GM19438 (cell line): Measurements from ENCODE around the gene ABCA1.
"Not testable (repeated sequence)": the region's sequence is repeated elsewhere in the genome, so short reads cannot be mapped to it uniquely, and the experiment has no call there.

Experiments used
- ATAC-seq: cut with Tn5 transposase; IDR thresholded peaks from one replicate; pipeline ENCODE4 v1.9.1; 2021; ENCODE audit warnings: low read depth; ENCODE audit not compliant: unreplicated experiment

Gene ABCA1

DNA sequence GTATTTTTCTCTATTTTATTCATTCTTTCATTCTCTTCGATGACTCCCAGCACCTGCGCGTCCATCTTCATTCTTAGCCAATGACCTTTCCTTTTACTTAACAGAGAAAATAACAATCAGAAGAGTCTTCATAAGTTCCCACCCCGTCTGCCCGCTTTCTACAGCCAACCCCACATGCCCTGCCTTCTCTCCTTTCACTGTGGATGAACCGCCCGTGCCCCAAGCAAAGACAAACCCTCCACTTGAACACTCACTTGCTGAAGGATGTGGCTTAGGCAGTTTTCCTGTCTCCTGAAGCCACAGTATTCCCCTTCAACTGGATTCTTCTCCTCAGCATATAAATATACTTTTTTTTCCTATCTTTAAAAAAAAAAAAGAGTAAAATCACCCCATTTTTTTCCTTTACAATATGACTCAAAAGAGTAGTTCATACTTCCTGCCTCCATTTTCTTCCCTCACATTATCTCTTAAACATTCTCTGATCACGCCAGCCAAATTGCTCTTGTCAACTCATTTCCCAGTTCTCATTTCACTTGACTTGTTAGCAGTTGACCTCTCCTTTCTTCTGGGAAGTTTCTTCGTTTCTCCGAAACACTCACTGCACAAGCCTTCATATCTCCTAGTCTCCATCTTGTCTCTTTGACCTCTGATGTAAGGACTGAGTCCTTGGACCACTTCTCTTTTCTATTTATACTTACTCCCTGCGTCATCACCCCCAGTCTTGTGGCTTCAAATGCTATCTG lies 153.0 kb downstream of the ABCA1 start:
- peak; percentile 79 for ATAC-seq

DNA sequence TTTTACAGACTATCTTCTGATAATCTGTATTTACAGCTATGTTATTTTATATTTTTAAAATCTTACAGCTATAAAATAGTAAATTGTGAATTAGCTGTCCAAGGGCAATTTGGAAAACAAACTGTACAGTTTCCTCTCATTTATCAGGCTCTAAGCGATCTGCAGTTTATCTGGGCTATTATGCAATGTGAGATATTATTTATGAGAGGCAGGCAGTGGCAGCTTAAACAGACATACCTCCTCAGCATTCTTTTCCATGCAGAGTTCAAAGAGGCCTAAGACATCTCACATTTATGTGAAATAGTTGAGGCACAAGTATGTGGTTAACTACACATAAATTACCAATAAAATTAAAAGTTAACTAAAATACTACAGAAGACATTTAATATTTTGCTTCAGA lies 153.8 kb downstream of the ABCA1 start:
- no peak for ATAC-seq

DNA sequence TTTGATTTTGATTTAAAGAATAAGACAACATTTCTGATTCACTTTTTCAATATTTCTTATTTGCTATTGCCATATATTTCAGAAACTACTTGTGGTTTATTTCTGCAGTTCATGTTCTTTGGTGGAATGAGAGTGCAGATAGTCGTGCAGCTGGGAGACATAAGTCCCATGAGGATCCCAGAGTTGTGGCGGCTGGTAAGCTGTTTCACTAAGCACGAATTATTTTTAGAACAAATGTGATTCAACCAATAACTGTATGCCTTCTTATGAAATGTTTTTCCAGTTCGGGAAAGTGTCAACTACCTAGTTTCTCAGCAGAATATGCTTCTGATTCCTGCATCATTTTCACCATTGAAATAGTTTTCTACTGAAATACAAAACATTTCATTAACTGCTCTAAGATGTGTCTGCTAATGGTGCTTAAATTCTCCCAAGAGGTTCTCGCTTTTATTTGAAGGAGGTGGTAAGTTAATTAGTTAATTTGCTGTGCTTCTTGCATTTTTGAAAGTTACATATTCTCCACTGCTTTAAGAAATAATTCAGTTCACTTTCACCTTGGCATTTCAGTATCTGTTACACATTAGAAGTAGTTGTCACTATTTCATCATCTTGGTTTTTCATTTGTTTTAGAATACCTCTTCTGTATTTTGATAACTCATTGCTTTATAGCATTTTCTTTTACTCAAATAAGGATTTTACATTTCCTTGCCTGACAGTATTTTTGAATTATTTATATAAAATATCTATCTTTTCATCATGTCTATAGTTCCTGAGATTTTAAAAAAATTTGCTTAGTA lies 155.0 kb downstream of the ABCA1 start:
- ATAC-seq, result peak; percentile 31

DNA sequence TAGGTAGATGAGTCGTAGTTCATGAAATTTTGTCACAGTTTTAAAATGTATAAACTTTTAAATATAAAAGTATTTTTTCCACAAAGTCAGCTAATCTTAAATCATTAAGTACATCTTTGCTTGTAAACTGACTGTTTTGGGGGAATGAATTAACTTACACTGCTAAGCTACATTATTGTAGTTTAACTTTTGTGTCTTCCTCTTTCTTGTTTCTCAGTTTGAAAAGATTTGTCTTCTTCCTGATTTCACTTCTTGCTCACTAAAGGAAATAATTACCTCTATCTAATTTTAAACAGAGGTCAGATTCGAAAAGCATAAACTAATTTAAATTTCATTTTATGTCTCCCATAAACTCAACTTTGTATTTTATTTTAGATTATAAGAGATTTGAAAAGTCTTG lies 158.3 kb downstream of the ABCA1 start:
- peak; percentile 37 for ATAC-seq

DNA sequence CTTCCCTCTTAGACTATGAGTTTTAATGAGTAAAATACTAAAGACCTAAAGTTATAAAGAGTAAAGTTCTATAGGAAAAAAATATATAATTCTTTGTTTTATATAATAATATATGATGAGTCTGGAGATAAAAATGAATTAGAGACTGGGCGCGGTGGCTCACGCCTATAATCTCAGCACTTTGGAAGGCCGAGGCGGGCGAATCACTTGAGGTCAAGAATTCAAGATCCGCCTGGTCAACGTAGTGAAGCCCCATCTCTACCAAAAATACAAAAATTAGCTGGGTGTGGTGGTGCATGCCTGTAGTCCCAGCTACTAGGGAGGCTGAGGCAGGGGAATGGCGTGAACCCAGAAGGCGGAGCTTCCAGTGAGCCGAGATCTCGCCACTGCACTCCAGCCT lies 158.9 kb downstream of the ABCA1 start:
- ATAC-seq, result not testable (repeated sequence)

DNA sequence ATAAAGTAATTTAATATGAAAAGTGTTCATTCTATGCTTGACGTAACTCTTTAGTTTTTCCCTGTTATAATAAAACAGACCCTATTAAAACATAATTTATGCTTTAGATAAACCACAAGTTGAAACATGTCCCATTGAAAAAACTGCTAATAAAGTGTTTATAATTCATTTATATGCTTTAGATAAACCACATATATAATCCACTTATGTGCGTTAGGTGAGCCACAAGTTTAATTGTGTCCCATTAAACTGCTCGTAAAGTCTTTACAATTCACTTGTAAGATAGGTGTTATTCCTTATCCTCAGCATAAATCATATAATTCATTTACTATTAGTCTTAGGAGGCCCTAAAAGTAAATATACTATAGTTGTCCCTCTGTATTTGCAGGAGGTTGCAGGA lies 160.4 kb downstream of the ABCA1 start:
- no peak for ATAC-seq

DNA sequence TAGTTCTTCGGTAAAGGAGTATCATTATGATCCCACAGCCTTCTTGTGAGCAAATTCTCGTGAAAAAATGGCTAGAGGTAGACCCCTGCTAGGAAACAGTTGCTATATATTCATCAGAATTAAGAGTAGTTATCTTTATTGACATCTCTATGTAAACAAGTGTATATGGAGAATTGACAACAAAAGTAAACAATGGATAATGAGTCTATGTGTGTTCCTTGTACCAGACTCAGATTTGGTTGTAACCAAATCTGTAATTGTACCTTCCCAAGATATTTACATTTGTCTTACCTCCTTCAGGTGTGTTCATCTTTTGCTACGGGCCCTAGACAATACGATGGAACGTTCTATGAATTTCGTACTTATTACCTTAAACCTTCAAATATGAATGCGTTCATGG lies 161.9 kb downstream of the ABCA1 start:
- no peak for ATAC-seq

DNA sequence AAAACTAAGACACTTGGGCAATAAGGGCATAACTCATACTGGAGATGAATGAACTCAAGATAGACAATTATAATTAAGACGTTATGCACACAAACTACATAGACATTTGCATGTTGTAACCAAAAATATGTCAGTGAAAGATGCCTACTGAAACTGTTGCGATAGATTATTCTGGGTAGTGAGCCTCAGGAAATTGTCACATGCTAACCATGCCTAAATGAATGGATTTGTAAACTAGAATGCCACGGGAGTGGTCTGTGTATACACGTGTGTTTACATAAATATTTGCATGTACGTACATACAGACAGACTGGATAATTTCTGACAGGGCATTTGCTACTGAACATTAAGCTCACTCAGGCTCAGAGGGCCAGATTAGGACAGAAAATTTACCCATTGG lies 162.8 kb downstream of the ABCA1 start:
- ATAC-seq, result no peak

DNA sequence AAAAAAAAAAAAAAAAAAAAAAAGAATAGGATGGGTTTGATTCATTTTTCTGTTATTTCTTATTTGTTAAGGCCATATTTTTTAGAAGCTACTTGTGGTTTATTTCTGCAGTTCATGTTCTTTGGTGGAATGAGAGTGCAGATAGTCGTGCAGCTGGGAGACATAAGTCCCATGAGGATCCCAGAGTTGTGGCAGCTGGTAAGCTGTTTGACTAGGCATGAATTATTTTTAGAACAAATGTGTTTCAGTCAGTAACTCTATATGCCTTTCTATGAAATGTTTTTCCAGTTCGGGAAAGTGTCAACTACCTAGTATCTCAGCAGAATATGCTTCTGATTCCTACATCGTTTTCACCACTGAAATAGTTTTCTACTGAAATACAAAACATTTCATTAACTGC lies 169.0 kb downstream of the ABCA1 start:
- ATAC-seq, result no peak

DNA sequence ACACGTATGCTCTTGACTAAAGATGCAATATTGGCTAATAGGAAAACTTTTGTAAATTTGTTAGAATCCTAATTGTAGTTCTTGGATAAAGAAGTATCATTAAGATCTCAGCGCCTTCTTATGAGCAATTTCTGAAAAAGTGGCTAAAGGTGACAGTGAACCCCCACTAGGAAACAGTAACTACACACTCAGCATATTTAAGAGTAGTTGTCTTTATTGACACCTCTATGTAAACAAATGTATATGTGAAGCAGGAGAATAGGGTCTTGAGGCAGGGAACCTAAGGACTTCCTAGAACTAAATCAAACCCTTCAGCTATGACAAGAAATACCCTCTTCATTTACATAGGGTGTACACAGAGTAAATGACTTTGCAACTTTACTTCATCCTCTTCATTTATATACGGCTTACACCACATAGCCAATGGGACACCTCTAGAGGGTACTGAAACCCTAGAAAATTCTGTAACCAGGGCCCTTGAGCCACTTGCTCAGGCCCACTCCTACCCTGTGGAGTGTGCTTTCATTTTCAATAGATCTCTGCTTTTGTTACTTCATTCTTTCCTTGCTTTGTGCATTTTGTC lies 177.7 kb downstream of the ABCA1 start:
- ATAC-seq, result no peak

DNA sequence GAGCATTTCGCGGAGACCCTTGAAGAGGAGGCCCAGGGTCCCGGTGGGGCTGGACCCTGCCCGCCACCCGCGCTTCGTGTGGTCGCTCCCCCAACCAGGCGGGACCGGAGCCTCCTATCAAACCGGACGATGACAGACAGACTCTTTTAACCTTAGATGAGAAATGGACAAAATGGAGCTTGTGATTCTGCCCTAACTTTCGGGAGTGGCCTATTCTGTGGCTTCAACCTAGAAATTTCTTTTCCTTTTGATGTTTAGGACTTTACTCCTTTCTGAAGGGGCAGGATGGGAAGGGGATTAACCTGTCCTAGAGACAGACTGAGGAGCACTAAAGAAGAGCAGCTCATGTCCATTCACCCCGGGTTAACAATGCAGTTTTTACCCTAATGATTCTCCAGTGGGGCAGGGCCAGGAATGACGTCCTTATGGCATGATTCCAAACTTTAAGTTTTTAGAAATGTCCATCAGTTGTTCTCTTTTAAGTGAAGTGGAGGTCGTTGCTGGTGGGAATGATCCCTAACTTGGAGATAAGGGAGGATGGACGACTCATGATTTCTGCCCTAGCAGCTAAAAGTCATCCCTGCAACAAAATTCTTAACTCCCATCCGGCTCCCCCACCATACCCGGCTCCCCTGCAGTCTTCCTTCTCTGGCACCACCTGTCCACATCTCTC lies 179.5 kb downstream of the ABCA1 start:
- ATAC-seq, result peak; percentile 5

DNA sequence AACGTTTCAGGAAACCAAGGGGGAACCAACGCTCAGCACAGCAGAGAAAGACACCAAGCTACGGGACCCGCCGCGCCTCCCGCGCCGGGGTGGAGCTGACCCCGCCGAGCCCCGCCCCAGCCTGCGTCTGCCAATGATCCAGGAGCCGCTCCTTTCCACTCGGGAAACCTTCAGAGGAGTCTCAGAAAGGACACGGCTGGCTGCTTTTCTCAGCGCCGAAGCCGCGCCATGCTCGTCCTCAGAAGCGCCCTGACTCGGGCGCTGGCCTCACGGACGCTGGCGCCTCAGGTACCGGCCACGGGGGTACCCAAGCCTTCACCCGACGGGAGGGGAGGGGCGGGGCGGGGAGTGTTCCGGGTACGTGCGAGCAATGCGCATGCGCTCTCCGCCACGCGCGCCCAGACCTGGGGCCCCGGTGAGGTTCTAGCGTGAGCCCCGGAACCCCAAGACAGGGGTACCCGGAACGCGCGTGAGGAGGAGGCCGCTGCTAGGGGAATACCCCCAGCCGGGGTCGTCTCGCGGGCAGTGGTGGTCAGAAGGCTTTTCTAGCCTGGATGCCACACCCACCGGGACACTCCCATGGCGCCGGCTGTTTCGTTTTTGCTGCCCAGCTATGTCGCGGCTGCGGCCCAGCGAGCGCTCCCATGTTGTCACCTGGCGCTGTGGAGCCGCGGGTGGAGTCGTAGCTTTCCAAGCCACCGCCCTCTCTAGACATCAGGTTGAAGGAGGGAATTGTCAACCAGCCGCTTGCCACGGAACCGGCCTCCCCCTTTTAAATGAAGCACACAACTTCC lies 180.2 kb downstream of the ABCA1 start, which contains the start of gene NIPSNAP3A:
NIPSNAP3A (plus strand) TSS at position 119 of the 794 bp plus-strand sequence; CDS start at position 229, 110 bp downstream.
- ATAC-seq, result peak; percentile 83

DNA sequence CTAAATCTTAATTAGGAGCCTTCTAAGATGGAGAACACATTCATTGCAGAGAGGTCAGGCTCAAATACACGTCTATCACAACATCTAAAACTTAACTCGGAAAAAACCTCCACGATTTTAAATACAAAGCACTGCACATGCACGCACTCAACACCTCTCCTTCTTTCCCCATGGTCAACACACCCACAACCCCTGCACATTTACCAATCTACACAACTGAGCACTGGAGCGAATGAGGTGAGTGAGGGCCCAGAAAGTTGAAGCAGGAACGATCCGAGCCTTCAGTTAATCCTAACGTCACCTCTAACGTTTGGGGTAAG lies 180.8 kb downstream of the ABCA1 start:
- ATAC-seq, result peak; percentile 22

DNA sequence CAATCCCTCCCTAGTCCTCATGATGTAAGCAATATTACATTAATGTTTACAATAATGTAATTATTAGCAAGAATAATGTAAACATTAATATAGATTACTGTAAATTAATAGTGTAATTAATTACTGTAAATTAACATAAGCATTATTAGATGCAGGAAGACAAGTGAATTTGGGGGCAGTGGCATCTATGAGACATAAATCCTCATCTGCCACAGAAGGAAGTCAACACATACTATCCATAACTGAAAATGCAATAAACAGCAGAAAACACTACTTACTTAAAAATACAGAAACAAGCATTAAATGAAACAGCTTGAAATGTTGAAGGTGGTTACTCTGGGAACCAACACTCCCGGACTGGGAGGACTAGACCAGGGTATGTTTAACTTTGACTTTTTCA lies 181.2 kb downstream of the ABCA1 start:
- ATAC-seq, result no peak

DNA sequence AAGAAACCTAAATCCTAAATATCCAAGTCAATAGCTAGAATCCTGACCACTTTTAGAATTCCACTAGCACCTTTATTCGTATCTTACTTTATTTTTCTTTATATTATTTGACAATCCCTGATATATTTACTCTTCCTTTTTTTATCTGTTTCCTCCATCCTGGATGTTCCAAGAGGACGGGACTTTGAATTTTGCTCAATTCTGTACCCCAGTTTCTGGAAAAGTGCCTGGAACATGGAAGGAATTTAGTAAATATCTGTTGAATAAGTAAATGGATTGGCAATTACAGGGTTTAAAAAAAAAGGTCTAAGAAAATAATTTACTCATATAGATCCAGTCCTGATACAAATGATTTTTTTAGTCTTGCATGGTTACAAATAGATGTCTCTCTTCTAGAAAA lies 181.7 kb downstream of the ABCA1 start:
- no peak for ATAC-seq

DNA sequence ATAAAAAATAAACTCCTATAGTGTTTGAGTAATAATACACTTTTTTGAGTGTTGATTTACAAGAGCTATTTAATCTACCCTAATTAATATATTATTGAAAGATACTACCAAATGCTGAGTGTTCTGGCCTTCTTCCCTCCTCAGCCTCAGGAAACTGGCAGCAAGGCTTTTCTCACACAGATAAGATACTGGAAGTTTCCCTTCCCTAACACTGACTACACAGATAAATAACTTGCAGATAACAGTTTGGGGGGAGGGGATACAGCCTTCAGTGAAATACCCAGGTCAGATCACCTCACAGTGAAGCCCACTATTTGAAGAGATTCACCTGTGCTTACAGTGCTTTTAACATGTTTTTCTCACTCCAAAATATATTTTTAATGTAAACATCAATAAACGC lies 182.1 kb downstream of the ABCA1 start:
- ATAC-seq, result no peak

DNA sequence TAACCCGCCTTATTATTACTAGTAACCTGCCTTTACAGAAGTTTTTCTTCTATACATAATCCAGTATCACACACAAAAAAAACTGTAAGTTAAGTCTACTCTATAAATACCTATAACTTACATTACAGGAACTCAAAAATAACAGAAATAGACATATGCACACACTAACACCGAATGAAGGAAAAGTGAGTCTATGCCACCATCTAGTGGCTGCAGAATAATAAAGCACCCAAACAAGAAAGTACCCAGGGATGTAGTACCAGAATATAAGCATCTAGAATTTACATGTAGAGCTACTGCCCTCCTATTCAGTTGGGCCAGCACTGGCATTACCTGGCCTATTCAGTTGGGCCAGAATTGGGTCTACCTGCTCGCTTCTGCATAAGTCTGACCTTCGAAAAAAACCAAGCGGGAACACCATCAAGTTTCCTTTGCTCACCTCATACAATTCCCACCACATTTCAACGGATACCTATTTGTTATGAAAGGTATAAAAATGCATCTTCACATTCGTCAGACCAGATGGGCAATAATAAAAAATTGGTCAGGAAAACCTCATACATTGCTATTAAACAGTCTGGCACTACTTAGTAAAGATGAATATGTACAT lies 184.5 kb downstream of the ABCA1 start:
- no peak for ATAC-seq

DNA sequence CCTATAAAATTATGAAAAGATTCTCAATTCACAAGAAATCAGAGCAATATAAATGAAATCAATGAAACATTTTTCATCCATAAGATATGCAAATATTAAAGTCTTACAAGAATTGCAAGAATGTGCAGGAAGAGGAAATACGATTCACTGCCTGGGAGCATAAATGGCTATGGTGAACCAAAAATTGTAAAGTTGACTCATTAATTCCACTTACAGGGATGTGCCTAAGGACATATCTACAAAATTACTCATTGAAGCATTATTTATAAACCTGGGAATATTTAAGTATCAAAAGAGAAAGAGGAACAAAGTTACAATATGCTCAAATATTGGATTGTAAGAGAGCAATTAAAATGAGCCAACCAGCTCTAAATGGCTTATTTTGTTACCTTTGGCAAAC lies 187.3 kb downstream of the ABCA1 start:
- no peak for ATAC-seq

DNA sequence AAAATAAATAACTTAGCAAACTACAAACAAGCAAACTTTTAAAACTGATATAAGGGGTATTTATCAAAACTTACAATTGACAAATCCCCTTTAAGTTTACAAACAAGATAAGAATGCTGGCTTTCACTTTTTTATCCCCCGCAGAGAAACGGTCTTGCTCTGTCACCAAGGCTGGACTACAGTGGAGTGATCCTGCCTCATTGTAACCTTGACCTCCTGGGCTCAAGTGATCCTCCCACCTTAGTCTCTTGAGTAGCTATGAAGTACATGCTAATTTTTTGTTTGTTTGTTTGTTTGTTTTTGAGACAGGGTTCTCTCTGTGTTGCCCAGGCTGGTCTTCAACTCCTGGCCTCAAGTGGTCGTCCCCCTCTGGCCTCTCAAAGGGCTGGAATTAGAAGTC lies 189.5 kb downstream of the ABCA1 start:
- no peak for ATAC-seq
